ENCODE measurements around the gene ADAMTS2. TPM values are rescaled to one million over a fixed set of nuclear protein-coding genes. Genes with fewer than 3 reads are reported as not detected.

ADAMTS2 gene
- total and polyA plus RNA-seq, 3 donors from 2014 or later = 10.9 to 19.8 (median 13.6) TPM

GRCh38 chr5:179332741-179333290 is 12.4 kb downstream of the ADAMTS2 start:
- Histone ChIP-seq H3K4me3 (no peak overlapping the region), H3K27me3 (no peaks in the 10 kb centered on the region), H3K4me1 (no peaks in the 10 kb centered on the region), H3K9me3 (no peaks in the 10 kb centered on the region), H3K36me3 (ENCODE audit: low read depth, missing control alignments) (no peaks in the 10 kb centered on the region), H3K27ac (no peak overlapping the region)
- WGBS, 2 donors = 90 to 95% methylated on average over 11 to 13 of the region's 13 CpGs
- DNase-seq = no peak
- intact Hi-C loops (cut with DNase I; ENCODE audit: low total_unique reads) = no loop called here
- TF ChIP-seq POLR2A (IDR thresholded peaks at IDR 0.05) = no peak
- TF ChIP-seq, protein P1, sequence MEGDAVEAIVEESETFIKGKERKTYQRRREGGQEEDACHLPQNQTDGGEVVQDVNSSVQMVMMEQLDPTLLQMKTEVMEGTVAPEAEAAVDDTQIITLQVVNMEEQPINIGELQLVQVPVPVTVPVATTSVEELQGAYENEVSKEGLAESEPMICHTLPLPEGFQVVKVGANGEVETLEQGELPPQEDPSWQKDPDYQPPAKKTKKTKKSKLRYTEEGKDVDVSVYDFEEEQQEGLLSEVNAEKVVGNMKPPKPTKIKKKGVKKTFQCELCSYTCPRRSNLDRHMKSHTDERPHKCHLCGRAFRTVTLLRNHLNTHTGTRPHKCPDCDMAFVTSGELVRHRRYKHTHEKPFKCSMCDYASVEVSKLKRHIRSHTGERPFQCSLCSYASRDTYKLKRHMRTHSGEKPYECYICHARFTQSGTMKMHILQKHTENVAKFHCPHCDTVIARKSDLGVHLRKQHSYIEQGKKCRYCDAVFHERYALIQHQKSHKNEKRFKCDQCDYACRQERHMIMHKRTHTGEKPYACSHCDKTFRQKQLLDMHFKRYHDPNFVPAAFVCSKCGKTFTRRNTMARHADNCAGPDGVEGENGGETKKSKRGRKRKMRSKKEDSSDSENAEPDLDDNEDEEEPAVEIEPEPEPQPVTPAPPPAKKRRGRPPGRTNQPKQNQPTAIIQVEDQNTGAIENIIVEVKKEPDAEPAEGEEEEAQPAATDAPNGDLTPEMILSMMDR (IDR thresholded peaks at IDR 0.05) = no peak

GRCh38 chr5:179331591-179332375 is 13.5 kb downstream of the ADAMTS2 start:
- H3K36me3 ChIP-seq (ENCODE audit: low read depth, missing control alignments) = no peaks in the 10 kb centered on the region
- no peaks in the 10 kb centered on the region for H3K9me3 ChIP-seq
- no peak overlapping the region for H3K4me3 ChIP-seq
- no peak overlapping the region for H3K27ac ChIP-seq
- peaks cover 3% of the 10 kb centered on the region for H3K4me1 ChIP-seq
- 77 to 84% methylated on average over 8 of the region's 8 CpGs for WGBS, 2 donors
- TF ChIP-seq POLR2A (IDR thresholded peaks at IDR 0.05) = no peak
- TF ChIP-seq, protein P1 (IDR thresholded peaks at IDR 0.05) = no peak
- no peaks in the 10 kb centered on the region for H3K27me3 ChIP-seq
- no peak for DNase-seq
- intact Hi-C loops (cut with DNase I; ENCODE audit: low total_unique reads) = no loop called here

- intact Hi-C loops (cut with DNase I; ENCODE audit: low total_unique reads) = no loop called here
Observed at GRCh38 chr5:179330186-179330900, 14.9 kb downstream of the ADAMTS2 start.

GRCh38 chr5:179328291-179328690 is 17.0 kb downstream of the ADAMTS2 start:
- intact Hi-C loops (cut with DNase I; ENCODE audit: low total_unique reads) = no loop called here
- Histone ChIP-seq H3K27ac (no peak overlapping the region), H3K4me3 (no peak overlapping the region), H3K36me3 (ENCODE audit: low read depth, missing control alignments) (no peaks in the 10 kb centered on the region), H3K27me3 (no peaks in the 10 kb centered on the region), H3K4me1 (peaks cover 15% of the 10 kb centered on the region), H3K9me3 (no peaks in the 10 kb centered on the region)
- 85 to 97% methylated on average over 5 to 6 of the region's 6 CpGs for WGBS, 2 donors
- no peak for DNase-seq
- TF ChIP-seq POLR2A (IDR thresholded peaks at IDR 0.05) = no peak
- TF ChIP-seq, protein P1 (IDR thresholded peaks at IDR 0.05) = no peak

More at GRCh38 chr5:179330186-179330900, 14.9 kb downstream of the ADAMTS2 start:
- no peaks in the 10 kb centered on the region for H3K36me3 ChIP-seq (ENCODE audit: low read depth, missing control alignments)
- TF ChIP-seq, protein P1 (IDR thresholded peaks at IDR 0.05) = no peak
- TF ChIP-seq POLR2A (IDR thresholded peaks at IDR 0.05) = no peak
- H3K4me3 ChIP-seq = no peak overlapping the region
- WGBS, 2 donors = 85 to 88% methylated on average over 10 to 13 of the region's 13 CpGs
- H3K9me3 ChIP-seq = no peaks in the 10 kb centered on the region
- DNase-seq = no peak
- peaks cover 15% of the 10 kb centered on the region for H3K4me1 ChIP-seq
- no peak overlapping the region for H3K27ac ChIP-seq
- no peaks in the 10 kb centered on the region for H3K27me3 ChIP-seq
